Osteoblast (primary cell): ENCODE data around the gene PALD1. TPM values are rescaled to one million over a fixed set of nuclear protein-coding genes. Genes with fewer than 3 reads are reported as not detected.

Source experiments
- DNase-seq: peaks from one replicate; pipeline ENCODE4 v3.0.0; 2011; ENCODE audit warnings: low spot score, mixed read lengths; ENCODE audit not compliant: insufficient read length; ENCODE audit errors: missing footprints
- H2AFZ ChIP-seq: 2 replicates; pipeline ENCODE4 v1.6.0; 2011; ENCODE audit warnings: mild to moderate bottlenecking, low read length
- H3K27ac ChIP-seq: 2 replicates; pipeline ENCODE4 v1.5.1; 2011; ENCODE audit warnings: mild to moderate bottlenecking, low read depth, low read length, moderate library complexity
- H3K27me3 ChIP-seq: 2 replicates; pipeline ENCODE4 v1.6.0; 2012; ENCODE audit warnings: mild to moderate bottlenecking, control low read depth, inconsistent platforms, low read length, moderate library complexity; ENCODE audit not compliant: insufficient read depth
- H3K36me3 ChIP-seq: 2 replicates; pipeline ENCODE4 v1.5.1; 2011; ENCODE audit warnings: mild to moderate bottlenecking, low read length, control low read depth, moderate library complexity; ENCODE audit not compliant: insufficient read depth
- H3K4me1 ChIP-seq: 2 replicates; pipeline ENCODE4 v1.5.1; 2011; ENCODE audit warnings: mild to moderate bottlenecking, low read length, control low read depth, moderate library complexity; ENCODE audit not compliant: insufficient read depth
- H3K4me2 ChIP-seq: 2 replicates; pipeline ENCODE4 v1.6.0; 2011; ENCODE audit warnings: mild to moderate bottlenecking, low read length; ENCODE audit not compliant: insufficient read depth
- H3K4me3 ChIP-seq: fragments of 200-600 bp; sonication (generic); 3 replicates; pipeline ENCODE4 v1.5.1; 2012; ENCODE audit warnings: mild to moderate bottlenecking, low read length, inconsistent platforms; ENCODE audit not compliant: insufficient read depth
- H3K79me2 ChIP-seq: 2 replicates; pipeline ENCODE4 v1.6.0; 2012; ENCODE audit warnings: mild to moderate bottlenecking, low read length, control low read depth, inconsistent platforms; ENCODE audit not compliant: insufficient read depth
- H3K9me3 ChIP-seq: 2 replicates; pipeline ENCODE4 v1.5.1; 2011; ENCODE audit warnings: low read depth, low read length, control low read depth
- H4K20me1 ChIP-seq: 2 replicates; pipeline ENCODE4 v1.6.0; 2012; ENCODE audit warnings: mild to moderate bottlenecking, low read length, control low read depth; ENCODE audit not compliant: insufficient read depth
- CTCF ChIP-seq: IDR thresholded peaks from 2 replicates; pipeline ENCODE4 v1.5.1; 2011; ENCODE audit warnings: mild to moderate bottlenecking, low read depth, low read length, moderate library complexity; ENCODE audit errors: extremely low read depth
- total RNA-seq: library from RNA; depleted of rRNA; stranded (reverse); fragments of >200 nt; gene quantifications from 2 replicates; pipeline ENCODE4 v1.2.3, GENCODE V29; 2012

The PALD1 gene
- total RNA-seq, 1 donor: under 0.01 TPM

GRCh38 chr10:70472799-70473454 lies 5.6 kb upstream of the PALD1 start:
- Histone ChIP-seq H3K9me3 (no peaks in the 10 kb centered on the region), H3K36me3 (no peaks in the 10 kb centered on the region), H3K4me3 (no peak overlapping the region), H3K27ac (no peak overlapping the region), H2AFZ (no peak overlapping the region), H3K27me3 (peaks cover 32% of the 10 kb centered on the region), H3K4me2 (no peak overlapping the region), H3K79me2 (no peaks in the 10 kb centered on the region), H4K20me1 (no peaks in the 10 kb centered on the region), H3K4me1 (no peaks in the 10 kb centered on the region)
- peak; percentile 41 for DNase-seq
- TF ChIP-seq CTCF: no peak

GRCh38 chr10:70474780-70475179 lies 3.8 kb upstream of the PALD1 start:
- DNase-seq: peak; percentile 54
- Histone ChIP-seq H3K9me3 (no peaks in the 10 kb centered on the region), H3K27ac (no peak overlapping the region), H3K79me2 (no peaks in the 10 kb centered on the region), H2AFZ (no peak overlapping the region), H3K4me2 (no peak overlapping the region), H3K27me3 (peaks cover 44% of the 10 kb centered on the region), H3K4me1 (no peaks in the 10 kb centered on the region), H4K20me1 (no peaks in the 10 kb centered on the region), H3K36me3 (no peaks in the 10 kb centered on the region), H3K4me3 (no peak overlapping the region)
- no peak for TF ChIP-seq CTCF

GRCh38 chr10:70475661-70476060 lies 2.9 kb upstream of the PALD1 start:
- H3K4me2 ChIP-seq: no peak overlapping the region
- no peak overlapping the region for H3K27ac ChIP-seq
- H4K20me1 ChIP-seq: no peaks in the 10 kb centered on the region
- H2AFZ ChIP-seq: no peak overlapping the region
- H3K9me3 ChIP-seq: no peaks in the 10 kb centered on the region
- TF ChIP-seq CTCF: no peak
- no peak overlapping the region for H3K4me3 ChIP-seq
- H3K36me3 ChIP-seq: no peaks in the 10 kb centered on the region
- peak; percentile 69 for DNase-seq
- H3K79me2 ChIP-seq: no peaks in the 10 kb centered on the region
- H3K27me3 ChIP-seq: peaks cover 44% of the 10 kb centered on the region
- H3K4me1 ChIP-seq: no peaks in the 10 kb centered on the region

- Histone ChIP-seq H2AFZ (no peak overlapping the region), H3K27ac (no peak overlapping the region), H3K27me3 (peaks cover 44% of the 10 kb centered on the region), H3K36me3 (no peaks in the 10 kb centered on the region), H3K4me3 (no peak overlapping the region), H3K79me2 (no peaks in the 10 kb centered on the region), H3K9me3 (no peaks in the 10 kb centered on the region), H3K4me2 (no peak overlapping the region), H3K4me1 (no peaks in the 10 kb centered on the region), H4K20me1 (no peaks in the 10 kb centered on the region)
- peak; percentile 83 for DNase-seq
- no peak for TF ChIP-seq CTCF
These were observed 2.1 kb upstream of the PALD1 start for GRCh38 chr10:70476249-70477035.
